ENCODE measurements around the gene NPC2. TPM values are rescaled to one million over a fixed set of nuclear protein-coding genes. Genes with fewer than 3 reads are reported as not detected.

Gene NPC2
- total and polyA plus RNA-seq, 2 of the 4 experiments (the other 2 are of a cell fraction), result 210 to 273 TPM

- no peak overlapping the region for H2AFZ ChIP-seq (replicated peaks; ENCODE audit: low read length, poor library complexity)
- H2BK120ac ChIP-seq (ENCODE audit: low read depth, low read length), result no peak overlapping the region
- H3K14ac ChIP-seq (replicated peaks; ENCODE audit: low read depth, low read length), result no peak overlapping the region
- 0 out of 4 replicates have a peak, but pooled peaks cover 0 to 3% of the 10 kb centered on the region in 2 experiments for H3K79me1 ChIP-seq (ENCODE audit: low read depth in 1 of 2, low read length in 2 of 2)
- peaks cover 9% of the 10 kb centered on the region for H3K36me3 ChIP-seq (ENCODE audit: control insufficient read depth, insufficient read depth, low read length)
- no peak overlapping the region for H3K4ac ChIP-seq (ENCODE audit: low read depth, low read length)
- intact Hi-C loops (cut with micrococcal nuclease) (no loop called here), in situ Hi-C loops (cut with MboI; ENCODE audit: low sequenced_read_pairs) (no loop called here), dilution Hi-C loops (cut with HindIII; ENCODE audit: low sequenced_read_pairs, unreplicated experiment) (no loop called here)
- no peak overlapping the region for H3K4me3 ChIP-seq (ENCODE audit: insufficient read depth, low read depth, low read length)
- H3K4me1 ChIP-seq (ENCODE audit: control insufficient read depth, insufficient read depth, low read length), result peaks cover 17% of the 10 kb centered on the region
- no peak overlapping the region for H2BK15ac ChIP-seq (ENCODE audit: low read depth, low read length)
- no peak overlapping the region for H3K18ac ChIP-seq (ENCODE audit: low read depth, low read length)
- no peak overlapping the region for H4K91ac ChIP-seq (ENCODE audit: insufficient read depth, low read depth, low read length)
- ATAC-seq (ENCODE audit: low read depth) (no peak), DNase-seq (no peak)
- no peak overlapping the region for H4K5ac ChIP-seq (ENCODE audit: low read depth, low read length)
- H3K23ac ChIP-seq (ENCODE audit: low read depth, low read length), result no peak overlapping the region
- H3K9me3 ChIP-seq (ENCODE audit: control insufficient read depth, insufficient read depth, low read length), result no peaks in the 10 kb centered on the region
- H2AK5ac ChIP-seq (ENCODE audit: low read depth, low read length), result no peak overlapping the region
- H3K9ac ChIP-seq (ENCODE audit: low read depth, low read length), result no peak overlapping the region
- no peak overlapping the region for H3K27ac ChIP-seq (ENCODE audit: insufficient read depth, low read length)
- no peak overlapping the region for H3K56ac ChIP-seq (ENCODE audit: extremely low read depth, insufficient read depth, low read length)
- POLR2A ChIA-PET (ENCODE audit: unreplicated experiment), result no interaction called here
- no peak overlapping the region for H2AK9ac ChIP-seq (replicated peaks; ENCODE audit: low read depth, low read length, poor library complexity)
- no peak overlapping the region for H2BK20ac ChIP-seq (ENCODE audit: low read depth, low read length)
- H3K4me2 ChIP-seq (ENCODE audit: low read depth, low read length), result no peak overlapping the region
- H2BK5ac ChIP-seq (ENCODE audit: low read depth, low read length, poor library complexity, severe bottlenecking), result no peak overlapping the region
- H3K27me3 ChIP-seq (ENCODE audit: control insufficient read depth, insufficient read depth, low read length), result no peaks in the 10 kb centered on the region
- no peak overlapping the region for H4K8ac ChIP-seq (ENCODE audit: low read depth in 2 of 2, low read length in 2 of 2)
- H4K20me1 ChIP-seq (ENCODE audit: insufficient read depth, low read length), result no peaks in the 10 kb centered on the region
- no TSS peak for BruUV-seq (replicated peaks)
- CTCF ChIA-PET, result no interaction called here
- TF ChIP-seq MAZ (IDR thresholded peaks at IDR 0.05; ENCODE audit: borderline replicate concordance, low read depth, low read length) (no peak), POLR2A (IDR thresholded peaks at IDR 0.05; ENCODE audit: low read depth, low read length) (no peak), CHD1 (IDR thresholded peaks at IDR 0.05; ENCODE audit: low read depth, low read length) (no peak), SMC3 (IDR thresholded peaks at IDR 0.05; ENCODE audit: low read depth, low read length) (no peak), NFE2L2 (IDR thresholded peaks at IDR 0.05; ENCODE audit: low read depth, low read length) (no peak), USF2 (IDR thresholded peaks at IDR 0.05; ENCODE audit: low read depth, low read length) (no peak), BHLHE40 (IDR thresholded peaks at IDR 0.05; ENCODE audit: low read depth, low read length) (no peak), RFX5 (IDR thresholded peaks at IDR 0.05; ENCODE audit: low read depth, low read length) (no peak), CEBPB (IDR thresholded peaks at IDR 0.05; ENCODE audit: low read depth, low read length) (no peak), FOS (IDR thresholded peaks at IDR 0.05; ENCODE audit: low read depth, low read length) (no peak), MXI1 (IDR thresholded peaks at IDR 0.05; ENCODE audit: borderline replicate concordance, low read depth, low read length) (no peak), ELK1 (IDR thresholded peaks at IDR 0.05; ENCODE audit: borderline replicate concordance, low read depth, low read length) (no peak)
- TF ChIP-seq, protein P1, sequence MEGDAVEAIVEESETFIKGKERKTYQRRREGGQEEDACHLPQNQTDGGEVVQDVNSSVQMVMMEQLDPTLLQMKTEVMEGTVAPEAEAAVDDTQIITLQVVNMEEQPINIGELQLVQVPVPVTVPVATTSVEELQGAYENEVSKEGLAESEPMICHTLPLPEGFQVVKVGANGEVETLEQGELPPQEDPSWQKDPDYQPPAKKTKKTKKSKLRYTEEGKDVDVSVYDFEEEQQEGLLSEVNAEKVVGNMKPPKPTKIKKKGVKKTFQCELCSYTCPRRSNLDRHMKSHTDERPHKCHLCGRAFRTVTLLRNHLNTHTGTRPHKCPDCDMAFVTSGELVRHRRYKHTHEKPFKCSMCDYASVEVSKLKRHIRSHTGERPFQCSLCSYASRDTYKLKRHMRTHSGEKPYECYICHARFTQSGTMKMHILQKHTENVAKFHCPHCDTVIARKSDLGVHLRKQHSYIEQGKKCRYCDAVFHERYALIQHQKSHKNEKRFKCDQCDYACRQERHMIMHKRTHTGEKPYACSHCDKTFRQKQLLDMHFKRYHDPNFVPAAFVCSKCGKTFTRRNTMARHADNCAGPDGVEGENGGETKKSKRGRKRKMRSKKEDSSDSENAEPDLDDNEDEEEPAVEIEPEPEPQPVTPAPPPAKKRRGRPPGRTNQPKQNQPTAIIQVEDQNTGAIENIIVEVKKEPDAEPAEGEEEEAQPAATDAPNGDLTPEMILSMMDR (conservative IDR thresholded peaks at IDR 0.05; ENCODE audit: low read depth, low read length), result no peak
- peaks cover 24% of the 10 kb centered on the region for H3K9me1 ChIP-seq (ENCODE audit: insufficient read depth, low read length)
- WGBS, 2 experiments (ENCODE audit: extremely low coverage in 2 of 2, insufficient read length in 1 of 2), result 100% methylated on average over 2 of the region's 10 CpGs; no CpG with 5 or more reads in 1 of the 2 experiments
Observed at GRCh38 chr14:74521756-74522155, 28.7 kb upstream of the NPC2 start.
